Measurements from ENCODE around the gene HSFY1.
"Not testable (repeated sequence)": the region's sequence is repeated elsewhere in the genome, so short reads cannot be mapped to it uniquely, and the experiment has no call there.

- TF ChIP-seq CTCF (IDR thresholded peaks at IDR 0.05; ENCODE audit: insufficient read depth, low read length, poor library complexity, severe bottlenecking); EZH2phosphoT487 (conservative IDR thresholded peaks at IDR 0.05; ENCODE audit: low read length): not testable (repeated sequence)
These were observed 19.4 kb downstream of the HSFY1 start for GRCh38 chrY:18565915-18566314.

Measured in SU-DHL-6 (cell line).